ENCODE measurements around the gene PTPN6.

Gene PTPN6

DNA sequence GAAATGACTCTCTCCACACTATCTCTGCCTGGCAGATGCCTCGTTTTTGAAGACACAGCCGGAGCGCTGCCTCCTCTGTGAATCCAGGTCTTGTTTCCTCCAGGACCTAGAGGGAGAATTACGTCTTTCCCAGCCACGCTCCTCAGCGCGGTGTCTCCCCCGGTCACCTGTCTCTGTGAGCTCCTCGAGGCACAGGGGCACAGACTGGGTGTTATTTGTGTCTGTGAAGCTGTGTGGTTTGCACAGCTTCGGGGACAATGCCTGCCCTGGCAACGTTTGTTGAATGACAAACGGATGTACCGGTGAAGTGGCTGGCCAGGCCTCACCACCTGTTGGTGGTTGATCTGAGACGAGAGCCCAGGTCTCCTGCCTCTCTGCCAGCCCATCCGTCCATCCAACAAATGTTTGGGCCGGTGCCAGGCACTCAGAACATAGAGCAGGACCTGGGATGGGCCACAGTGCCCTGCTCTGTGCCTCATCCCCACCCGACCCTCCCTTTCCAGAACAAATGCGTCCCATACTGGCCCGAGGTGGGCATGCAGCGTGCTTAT lies 6.1 kb downstream of the PTPN6 start:
- DNase-seq: no peak

- no peak for DNase-seq
Observed at GRCh38 chr12:6957741-6958608, 6.8 kb downstream of the PTPN6 start.

GRCh38 chr12:6958609-6959057 lies 7.5 kb downstream of the PTPN6 start:
- no peak for DNase-seq

DNA sequence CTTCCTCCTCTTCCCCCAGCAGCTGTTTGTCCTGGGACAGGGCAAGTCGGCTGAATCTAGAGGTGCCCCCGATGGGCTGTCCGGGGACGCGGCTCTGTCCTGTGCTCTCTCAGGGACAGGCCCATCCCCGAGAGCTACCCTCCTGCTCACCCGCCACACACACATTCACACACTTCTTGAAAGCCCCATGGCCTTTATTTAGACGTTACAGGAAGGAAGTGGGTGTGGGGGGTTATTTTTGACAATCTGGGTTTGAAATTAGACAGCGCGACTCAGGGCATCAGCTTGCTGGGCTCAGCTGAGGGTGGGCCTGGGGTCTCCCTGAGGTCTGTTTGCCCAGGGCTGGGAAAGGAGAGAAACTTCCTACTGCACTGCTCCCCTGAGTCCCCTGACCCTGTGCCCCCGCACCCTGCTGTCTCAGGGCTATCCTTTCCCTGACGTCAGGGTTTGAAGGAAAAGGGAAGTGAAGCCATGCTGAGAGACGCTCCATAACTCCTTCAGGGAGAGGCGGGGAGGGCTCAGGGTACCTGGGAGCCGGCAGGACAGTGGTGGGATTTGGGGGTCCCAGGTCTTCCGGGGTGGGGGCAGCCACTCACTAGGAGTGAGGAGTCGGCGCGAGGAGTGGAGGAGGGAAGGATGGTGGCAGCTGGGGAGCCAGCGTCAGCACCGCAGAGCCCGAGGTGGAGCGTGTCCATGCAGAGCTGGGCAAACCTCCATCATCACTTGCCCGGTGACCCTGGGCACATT lies 8.1 kb downstream of the PTPN6 start:
- DNase-seq: no peak

DNA sequence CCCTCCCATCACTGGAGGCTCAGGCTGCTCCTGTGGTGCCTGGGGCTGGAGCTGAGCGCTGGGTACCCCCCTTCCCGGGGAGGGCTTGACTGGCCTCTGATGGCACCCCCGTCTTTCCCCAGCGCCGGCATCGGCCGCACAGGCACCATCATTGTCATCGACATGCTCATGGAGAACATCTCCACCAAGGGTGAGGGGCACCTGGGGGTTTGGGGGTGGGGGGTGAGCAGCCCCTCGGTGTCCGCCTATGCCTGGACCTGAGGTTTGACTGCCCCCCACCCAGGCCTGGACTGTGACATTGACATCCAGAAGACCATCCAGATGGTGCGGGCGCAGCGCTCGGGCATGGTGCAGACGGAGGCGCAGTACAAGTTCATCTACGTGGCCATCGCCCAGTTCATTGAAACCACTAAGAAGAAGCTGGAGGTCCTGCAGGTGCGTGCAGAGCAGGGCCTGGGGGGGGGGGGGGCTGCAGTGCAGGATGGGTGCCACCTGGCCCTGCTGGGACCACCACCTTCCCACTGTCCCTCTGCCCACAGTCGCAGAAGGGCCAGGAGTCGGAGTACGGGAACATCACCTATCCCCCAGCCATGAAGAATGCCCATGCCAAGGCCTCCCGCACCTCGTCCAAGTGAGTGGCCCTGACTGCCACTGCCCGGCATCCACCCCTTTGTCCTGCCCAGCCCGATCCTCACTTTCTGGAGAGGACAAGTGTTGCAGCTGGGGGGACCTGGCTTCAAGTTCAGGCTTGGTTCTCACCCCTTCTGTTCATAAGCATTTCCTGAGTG lies 8.8 kb downstream of the PTPN6 start:
- DNase-seq: no peak

GRCh38 chr12:6960593-6961277 lies 9.6 kb downstream of the PTPN6 start:
- DNase-seq: no peak

- DNase-seq: no peak
Observed at GRCh38 chr12:6961278-6961694, 10.1 kb downstream of the PTPN6 start.

- no peak for DNase-seq
Observed at GRCh38 chr12:6961695-6962284, 10.6 kb downstream of the PTPN6 start.

DNA sequence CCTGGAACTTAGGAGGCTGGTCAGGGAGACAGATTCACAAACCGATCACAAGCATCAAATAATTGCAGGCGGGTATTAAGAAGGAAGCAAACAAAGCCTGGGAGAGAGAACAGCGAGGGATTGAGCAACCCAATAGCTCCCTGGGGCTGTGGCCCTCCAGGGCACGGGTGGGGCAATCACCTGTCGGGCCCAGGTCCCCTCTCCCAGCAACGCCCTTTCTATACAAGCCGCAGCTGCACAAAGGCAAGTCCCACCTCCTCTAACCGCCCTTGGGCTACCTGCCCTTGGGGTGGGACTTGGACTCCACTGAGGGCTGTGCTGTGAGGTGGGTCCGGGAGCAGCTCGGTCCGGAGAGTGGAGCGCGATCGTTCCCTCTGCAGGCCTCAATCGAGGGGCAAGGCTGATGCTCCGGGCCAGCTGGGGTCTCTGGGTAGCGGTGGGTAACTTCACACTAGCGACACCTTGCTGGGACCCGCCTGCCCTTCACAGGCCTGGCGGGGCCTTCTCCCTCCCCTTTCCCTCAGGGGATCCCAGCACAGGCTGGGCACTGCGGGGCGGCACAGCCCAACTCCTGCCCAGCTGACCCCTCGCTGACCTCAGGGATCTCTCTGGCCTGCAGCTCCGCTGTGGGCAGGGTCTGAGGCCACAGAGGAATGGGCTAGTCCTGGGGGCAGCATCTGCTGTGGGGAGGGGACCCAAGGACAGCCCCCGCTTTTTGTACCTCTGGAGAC lies 11.3 kb downstream of the PTPN6 start:
- DNase-seq: peak; percentile 63

- DNase-seq: peak; percentile 23
Observed at GRCh38 chr12:6963016-6963731, 12.0 kb downstream of the PTPN6 start.

GRCh38 chr12:6963791-6964413 lies 12.7 kb downstream of the PTPN6 start:
- DNase-seq: no peak

DNA sequence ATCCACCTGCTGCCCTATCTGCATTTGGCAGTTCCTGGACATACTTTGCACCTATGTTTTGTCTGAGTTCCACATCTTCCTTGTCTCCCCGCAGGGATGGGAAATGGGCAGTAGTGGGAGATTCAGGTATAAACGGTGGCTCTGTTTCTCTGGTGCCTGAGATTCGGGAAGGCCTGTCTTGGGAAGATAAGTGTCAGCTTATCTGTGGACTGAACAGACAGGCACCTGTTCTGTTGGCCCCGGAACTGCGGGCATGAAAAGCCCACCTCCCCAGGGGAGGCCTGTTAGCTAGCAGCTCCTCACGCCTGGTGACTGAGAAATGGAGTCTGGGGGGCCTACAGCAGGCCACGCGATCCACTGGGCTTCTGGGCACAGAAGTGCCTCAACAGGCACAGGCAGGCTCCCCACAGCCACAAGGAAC lies 13.5 kb downstream of the PTPN6 start:
- DNase-seq: no peak

GRCh38 chr12:6965026-6965661 lies 14.0 kb downstream of the PTPN6 start:
- DNase-seq: peak; percentile 13

GRCh38 chr12:6965714-6966113 lies 14.6 kb downstream of the PTPN6 start:
- no peak for DNase-seq

DNA sequence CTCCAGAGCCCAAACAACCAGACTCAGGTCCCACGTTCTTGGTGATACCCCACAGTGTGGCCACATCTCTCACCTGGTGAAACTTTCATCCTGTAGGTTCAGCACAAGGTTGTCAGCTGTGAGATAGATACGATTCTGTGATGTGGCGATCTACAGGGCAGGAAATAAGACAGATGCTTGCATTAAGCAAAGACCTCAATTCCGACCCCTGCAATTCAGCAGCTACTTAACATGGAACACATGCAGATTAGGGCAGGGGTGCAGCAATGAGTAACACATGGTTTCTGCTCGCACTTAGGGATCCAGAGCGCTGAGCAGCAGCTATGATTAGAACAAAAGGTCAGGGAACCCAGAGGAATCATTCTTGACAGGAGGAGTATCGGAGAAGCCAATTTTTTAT lies 15.2 kb downstream of the PTPN6 start:
- DNase-seq: no peak

GRCh38 chr12:6967651-6968100 lies 16.5 kb downstream of the PTPN6 start:
- no peak for DNase-seq

GRCh38 chr12:6968426-6968825 lies 17.3 kb downstream of the PTPN6 start:
- DNase-seq: no peak

GRCh38 chr12:6970096-6970527 lies 19.0 kb downstream of the PTPN6 start:
- no peak for DNase-seq

- no peak for DNase-seq
Observed at GRCh38 chr12:6974180-6974579, 23.0 kb downstream of the PTPN6 start.
